ENCODE results near the gene BHLHE23.
"Not testable (repeated sequence)": the region's sequence is repeated elsewhere in the genome, so short reads cannot be mapped to it uniquely, and the experiment has no call there.

The BHLHE23 gene

DNA sequence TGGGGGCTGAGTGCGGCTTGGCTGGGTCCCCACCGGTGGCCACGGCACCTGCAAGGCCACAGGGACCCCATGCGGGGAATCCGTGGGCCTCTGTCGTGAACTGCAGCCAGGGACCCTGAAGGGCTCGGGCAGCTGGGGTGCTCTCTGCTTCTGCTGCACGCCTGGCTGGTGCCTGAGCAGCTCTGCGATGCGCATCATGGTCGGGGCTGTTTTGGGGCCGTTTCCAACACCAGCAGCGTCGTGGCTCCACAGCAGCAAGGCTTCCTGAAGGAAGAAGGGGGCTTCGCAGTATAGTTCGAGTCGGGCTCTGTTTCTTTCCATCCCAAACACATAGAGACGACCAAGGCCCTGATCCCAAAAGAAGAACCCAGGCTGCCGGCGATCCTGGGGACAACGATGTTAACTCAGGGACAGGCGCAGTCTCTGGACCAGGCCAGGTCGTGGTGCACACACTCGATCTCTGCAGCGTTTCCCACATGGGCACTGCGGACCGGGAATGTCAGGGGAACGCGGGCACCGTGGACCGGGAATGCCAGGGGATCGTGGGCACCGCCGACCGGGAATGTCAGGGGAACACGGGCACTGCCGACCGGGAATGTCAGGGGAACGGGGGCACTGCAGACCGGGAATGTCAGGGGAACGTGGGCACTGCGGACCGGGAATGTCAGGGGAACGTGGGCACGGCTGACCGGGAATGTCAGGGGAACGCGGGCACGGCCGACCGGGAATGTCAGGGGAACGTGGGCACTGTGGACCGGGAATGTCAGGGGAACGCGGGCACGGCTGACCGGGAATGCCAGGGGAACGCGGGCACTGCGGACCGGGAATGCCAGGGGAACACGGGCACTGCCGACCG, 36.8 kb upstream of the BHLHE23 start:
- H3K4me3 ChIP-seq (replicated peaks; ENCODE audit: low read depth, low read length) = no peak overlapping the region
- TF ChIP-seq, protein P1, sequence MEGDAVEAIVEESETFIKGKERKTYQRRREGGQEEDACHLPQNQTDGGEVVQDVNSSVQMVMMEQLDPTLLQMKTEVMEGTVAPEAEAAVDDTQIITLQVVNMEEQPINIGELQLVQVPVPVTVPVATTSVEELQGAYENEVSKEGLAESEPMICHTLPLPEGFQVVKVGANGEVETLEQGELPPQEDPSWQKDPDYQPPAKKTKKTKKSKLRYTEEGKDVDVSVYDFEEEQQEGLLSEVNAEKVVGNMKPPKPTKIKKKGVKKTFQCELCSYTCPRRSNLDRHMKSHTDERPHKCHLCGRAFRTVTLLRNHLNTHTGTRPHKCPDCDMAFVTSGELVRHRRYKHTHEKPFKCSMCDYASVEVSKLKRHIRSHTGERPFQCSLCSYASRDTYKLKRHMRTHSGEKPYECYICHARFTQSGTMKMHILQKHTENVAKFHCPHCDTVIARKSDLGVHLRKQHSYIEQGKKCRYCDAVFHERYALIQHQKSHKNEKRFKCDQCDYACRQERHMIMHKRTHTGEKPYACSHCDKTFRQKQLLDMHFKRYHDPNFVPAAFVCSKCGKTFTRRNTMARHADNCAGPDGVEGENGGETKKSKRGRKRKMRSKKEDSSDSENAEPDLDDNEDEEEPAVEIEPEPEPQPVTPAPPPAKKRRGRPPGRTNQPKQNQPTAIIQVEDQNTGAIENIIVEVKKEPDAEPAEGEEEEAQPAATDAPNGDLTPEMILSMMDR (IDR thresholded peaks at IDR 0.05; ENCODE audit: low read depth, low read length, missing control alignments) = no peak
- no peak for DNase-seq (ENCODE audit: extremely low read depth, low read depth)

DNA sequence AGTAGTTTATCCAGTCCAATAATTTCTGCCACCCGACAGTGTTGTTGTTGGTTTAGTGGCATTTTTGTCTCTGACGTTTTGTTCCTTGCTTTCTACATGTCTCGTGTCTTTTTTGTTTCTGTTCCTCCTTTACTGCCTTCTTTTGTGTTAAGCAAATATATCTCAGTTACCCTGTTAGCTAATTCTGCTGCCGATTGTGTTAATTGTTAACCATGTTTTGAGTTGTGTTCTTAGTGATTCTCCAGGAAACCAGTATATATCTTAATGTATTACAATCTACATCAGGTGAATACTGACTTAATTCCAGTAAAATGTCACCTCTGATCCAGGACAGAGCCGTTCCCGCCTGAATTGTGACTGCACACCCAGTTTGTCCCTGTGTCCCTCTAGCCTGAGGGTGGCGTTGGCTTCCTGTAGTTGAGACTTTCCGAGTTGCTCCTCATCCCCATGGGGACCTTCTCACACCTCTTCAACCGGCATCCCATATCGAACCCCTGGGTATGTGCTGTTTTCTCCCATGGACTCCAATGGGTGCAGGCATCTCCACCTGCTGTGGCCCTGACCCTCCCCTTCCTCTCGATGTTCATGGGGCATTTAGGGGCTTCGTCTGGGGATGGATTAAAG, 35.8 kb upstream of the BHLHE23 start:
- H3K4me3 ChIP-seq (replicated peaks; ENCODE audit: low read depth, low read length) = no peak overlapping the region
- no peak for DNase-seq (ENCODE audit: extremely low read depth, low read depth)
- TF ChIP-seq, protein P1 (IDR thresholded peaks at IDR 0.05; ENCODE audit: low read depth, low read length, missing control alignments) = no peak

- no peak overlapping the region for H3K4me3 ChIP-seq (replicated peaks; ENCODE audit: low read depth, low read length)
- no peak for DNase-seq (ENCODE audit: extremely low read depth, low read depth)
- TF ChIP-seq, protein P1 (IDR thresholded peaks at IDR 0.05; ENCODE audit: low read depth, low read length, missing control alignments) = no peak
These were observed 35.0 kb upstream of the BHLHE23 start for GRCh38 chr20:63041776-63042175.

DNA sequence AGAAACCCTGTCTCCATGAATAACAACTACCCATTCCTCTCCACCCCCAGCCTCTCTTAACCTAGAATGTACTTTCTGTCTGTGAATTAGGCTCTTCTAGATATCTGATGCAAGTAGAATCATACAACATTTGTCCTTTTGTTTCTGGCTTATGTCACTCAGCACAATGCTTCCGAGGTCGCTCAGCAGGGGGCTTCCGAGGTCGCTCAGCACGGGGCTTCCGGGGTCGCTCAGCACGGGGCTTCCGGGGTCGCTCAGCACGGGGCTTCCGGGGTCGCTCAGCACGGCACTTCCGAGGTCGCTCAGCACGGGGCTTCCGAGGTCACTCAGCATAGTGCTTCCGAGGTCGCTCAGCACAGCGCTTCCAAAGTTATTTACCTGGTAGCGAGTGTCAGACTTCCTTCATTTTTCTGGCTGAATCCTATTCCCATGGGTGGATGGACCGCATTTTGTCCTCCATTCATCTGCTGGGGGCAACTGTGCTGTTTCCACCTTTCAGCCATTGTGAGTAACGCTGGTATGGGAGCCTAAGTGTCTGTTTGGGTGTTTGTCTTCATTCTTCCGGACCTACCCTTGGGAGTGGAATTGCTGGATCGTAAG, 31.0 kb upstream of the BHLHE23 start:
- no peak overlapping the region for H3K4me3 ChIP-seq (replicated peaks; ENCODE audit: low read depth, low read length)
- DNase-seq (ENCODE audit: extremely low read depth, low read depth) = no peak
- TF ChIP-seq, protein P1 (IDR thresholded peaks at IDR 0.05; ENCODE audit: low read depth, low read length, missing control alignments) = no peak

DNA sequence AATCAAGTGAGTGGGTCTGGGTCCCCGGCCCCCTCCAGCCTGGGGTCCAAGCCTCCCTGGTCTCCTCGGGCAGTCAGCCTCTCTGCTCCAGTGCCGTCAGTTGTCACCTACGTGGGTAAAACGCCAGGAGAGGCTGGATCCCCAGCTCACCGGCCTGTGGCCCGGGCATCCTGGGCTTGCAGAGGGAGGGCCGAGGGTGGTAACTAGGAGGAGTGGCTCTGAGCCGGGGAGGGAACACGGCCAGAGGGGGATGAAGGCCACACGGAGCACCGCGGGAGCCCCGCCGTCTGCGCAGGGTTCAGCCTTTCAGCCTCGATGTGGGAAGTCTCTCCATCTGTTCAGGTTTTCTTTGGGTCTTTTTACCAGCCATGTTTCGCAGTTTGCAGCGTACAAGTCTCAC, 29.5 kb upstream of the BHLHE23 start:
- TF ChIP-seq, protein P1 (IDR thresholded peaks at IDR 0.05; ENCODE audit: low read depth, low read length, missing control alignments) = no peak
- DNase-seq (ENCODE audit: extremely low read depth, low read depth) = no peak
- H3K4me3 ChIP-seq (replicated peaks; ENCODE audit: low read depth, low read length) = no peak overlapping the region

DNA sequence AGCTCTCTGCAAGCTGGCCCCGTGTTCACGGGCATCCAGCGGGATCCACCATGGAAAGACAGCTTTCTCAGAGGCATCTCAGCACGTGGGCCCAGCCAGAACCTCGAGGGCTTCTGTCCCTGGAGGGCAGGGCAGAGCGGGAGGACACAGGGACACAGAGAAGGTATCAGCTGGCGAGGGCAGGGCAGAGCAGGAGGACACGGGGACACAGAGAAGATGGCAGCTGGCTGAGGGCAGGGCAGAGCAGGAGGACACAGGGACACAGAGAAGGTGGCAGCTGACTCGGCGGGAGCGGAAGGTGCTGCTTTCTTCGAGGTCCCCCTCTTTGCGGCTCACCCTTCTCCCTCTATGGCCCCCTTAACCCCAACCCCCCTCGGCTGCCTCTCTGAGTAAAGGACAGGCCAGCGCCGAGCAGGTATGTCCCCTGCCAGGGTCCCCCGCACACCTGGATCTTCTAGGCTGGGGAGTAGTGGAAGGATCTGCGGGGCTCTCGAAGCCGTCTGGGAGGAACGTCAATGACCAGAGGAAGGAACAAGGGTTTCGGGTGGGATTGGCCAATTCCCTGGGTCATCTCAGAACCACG, 28.9 kb upstream of the BHLHE23 start:
- DNase-seq (ENCODE audit: extremely low read depth, low read depth) = no peak
- H3K4me3 ChIP-seq (replicated peaks; ENCODE audit: low read depth, low read length) = no peak overlapping the region
- TF ChIP-seq, protein P1 (IDR thresholded peaks at IDR 0.05; ENCODE audit: low read depth, low read length, missing control alignments) = no peak

- H3K4me3 ChIP-seq (replicated peaks; ENCODE audit: low read depth, low read length); DNase-seq (ENCODE audit: extremely low read depth, low read depth): not testable (repeated sequence)
These were observed 28.2 kb upstream of the BHLHE23 start for GRCh38 chr20:63034710-63035602.

Data from HFF-Myc (cell line).